ENCODE data around the gene SETD1A. TPM values are rescaled to one million over a fixed set of nuclear protein-coding genes. Genes with fewer than 3 reads are reported as not detected.

SETD1A gene
- polyA plus RNA-seq, 1 donor (not counting 4 experiments of a cell fraction or from before 2014, with no cell fraction given): 1.1 TPM

- DNase-seq (ENCODE audit: low read depth, low spot score): no peak
- Histone ChIP-seq H3K9me1 (ENCODE audit: control insufficient read depth, extremely low read depth, insufficient read depth, low read length) (no peaks in the 10 kb centered on the region), H3K27me3 (ENCODE audit: control insufficient read depth, extremely low read depth, insufficient read depth, low read length) (no peaks in the 10 kb centered on the region), H3K36me3 (ENCODE audit: control insufficient read depth in 2 of 2, extremely low read depth in 1 of 2, insufficient read depth in 2 of 2, low read length in 2 of 2) (no peaks in the 10 kb centered on the region), H2AFZ (ENCODE audit: control insufficient read depth, low read length) (no peak overlapping the region), H3K9me3 (ENCODE audit: control insufficient read depth, low read depth, low read length) (no peaks in the 10 kb centered on the region), H3K4me2 (ENCODE audit: control insufficient read depth, extremely low read depth, insufficient read depth, low read depth, low read length) (no peak overlapping the region), H3K9ac (ENCODE audit: control insufficient read depth, extremely low read depth, insufficient read depth, low read length) (no peak overlapping the region), H4K20me1 (ENCODE audit: control insufficient read depth, extremely low read depth, insufficient read depth, low read length) (no peaks in the 10 kb centered on the region), H3K4me3 (ENCODE audit: control insufficient read depth in 2 of 3, extremely low read depth in 1 of 3, insufficient read depth in 2 of 3, low read depth in 1 of 3, low read length in 3 of 3) (no peak overlapping the region), H3K79me2 (ENCODE audit: control insufficient read depth, insufficient read depth, low read length) (no peaks in the 10 kb centered on the region), H3K4me1 (ENCODE audit: control insufficient read depth, extremely low read depth, insufficient read depth, low read length) (no peaks in the 10 kb centered on the region), H3K27ac (ENCODE audit: control insufficient read depth, insufficient read depth, low read length) (no peak overlapping the region)
- TF ChIP-seq EZH2 (IDR thresholded peaks at IDR 0.05; ENCODE audit: low read length): no peak
- TF ChIP-seq, protein P1, sequence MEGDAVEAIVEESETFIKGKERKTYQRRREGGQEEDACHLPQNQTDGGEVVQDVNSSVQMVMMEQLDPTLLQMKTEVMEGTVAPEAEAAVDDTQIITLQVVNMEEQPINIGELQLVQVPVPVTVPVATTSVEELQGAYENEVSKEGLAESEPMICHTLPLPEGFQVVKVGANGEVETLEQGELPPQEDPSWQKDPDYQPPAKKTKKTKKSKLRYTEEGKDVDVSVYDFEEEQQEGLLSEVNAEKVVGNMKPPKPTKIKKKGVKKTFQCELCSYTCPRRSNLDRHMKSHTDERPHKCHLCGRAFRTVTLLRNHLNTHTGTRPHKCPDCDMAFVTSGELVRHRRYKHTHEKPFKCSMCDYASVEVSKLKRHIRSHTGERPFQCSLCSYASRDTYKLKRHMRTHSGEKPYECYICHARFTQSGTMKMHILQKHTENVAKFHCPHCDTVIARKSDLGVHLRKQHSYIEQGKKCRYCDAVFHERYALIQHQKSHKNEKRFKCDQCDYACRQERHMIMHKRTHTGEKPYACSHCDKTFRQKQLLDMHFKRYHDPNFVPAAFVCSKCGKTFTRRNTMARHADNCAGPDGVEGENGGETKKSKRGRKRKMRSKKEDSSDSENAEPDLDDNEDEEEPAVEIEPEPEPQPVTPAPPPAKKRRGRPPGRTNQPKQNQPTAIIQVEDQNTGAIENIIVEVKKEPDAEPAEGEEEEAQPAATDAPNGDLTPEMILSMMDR (optimal IDR thresholded peaks at IDR 0.05 in 1 of 3, IDR thresholded peaks at IDR 0.05 in 1 of 3, conservative IDR thresholded peaks at IDR 0.05 in 1 of 3; ENCODE audit: extremely low read depth in 1 of 3, insufficient read depth in 2 of 3, low read length in 3 of 3): no peak
- no peak for FAIRE-seq
- dilution Hi-C loops (cut with MboI; ENCODE audit: extremely low pct_ligation_motif_present, low sequenced_read_pairs): no loop called here
Measured at GRCh38 chr16:31023252-31023602, 65.7 kb downstream of the SETD1A start.

DNA sequence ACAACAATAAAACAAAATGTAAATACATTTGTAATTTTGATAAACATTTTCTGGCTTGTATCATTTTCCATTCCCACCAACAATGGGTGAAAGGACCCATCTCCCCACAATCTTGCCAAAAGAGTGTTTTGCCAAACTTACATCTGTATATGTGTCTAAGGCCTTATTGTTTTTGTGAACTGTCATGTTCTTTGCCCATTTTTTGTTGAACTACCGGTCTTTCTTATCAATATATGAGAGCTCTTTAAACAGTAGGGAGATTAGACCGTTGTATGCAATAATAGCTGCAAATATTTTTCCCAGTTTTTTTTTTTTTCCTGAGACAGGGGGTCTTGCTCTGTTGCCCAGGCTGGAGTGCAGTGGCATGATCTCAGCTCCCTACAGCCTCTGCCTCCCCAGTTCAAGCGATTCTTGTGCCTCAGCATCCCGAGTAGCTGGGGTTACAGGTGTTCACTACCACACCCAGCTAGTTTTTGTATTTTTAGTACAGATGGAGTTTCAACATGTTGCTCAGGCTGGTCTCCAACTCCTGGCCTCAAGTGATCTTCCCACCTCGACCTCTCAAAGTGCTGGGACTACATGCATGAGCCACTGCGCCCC is 66.2 kb downstream of the SETD1A start:
- no peak overlapping the region for H3K4me3 ChIP-seq (ENCODE audit: control insufficient read depth in 2 of 3, extremely low read depth in 1 of 3, insufficient read depth in 2 of 3, low read depth in 1 of 3, low read length in 3 of 3)
- no peaks in the 10 kb centered on the region for H3K27me3 ChIP-seq (ENCODE audit: control insufficient read depth, extremely low read depth, insufficient read depth, low read length)
- TF ChIP-seq, protein P1 (optimal IDR thresholded peaks at IDR 0.05 in 1 of 3, IDR thresholded peaks at IDR 0.05 in 1 of 3, conservative IDR thresholded peaks at IDR 0.05 in 1 of 3; ENCODE audit: extremely low read depth in 1 of 3, insufficient read depth in 2 of 3, low read length in 3 of 3): no peak
- no peak for TF ChIP-seq EZH2 (IDR thresholded peaks at IDR 0.05; ENCODE audit: low read length)
- FAIRE-seq (no peak), DNase-seq (ENCODE audit: low read depth, low spot score) (no peak)
- H2AFZ ChIP-seq (ENCODE audit: control insufficient read depth, low read length): no peak overlapping the region
- H3K9me1 ChIP-seq (ENCODE audit: control insufficient read depth, extremely low read depth, insufficient read depth, low read length): no peaks in the 10 kb centered on the region
- no peaks in the 10 kb centered on the region for H3K9me3 ChIP-seq (ENCODE audit: control insufficient read depth, low read depth, low read length)
- no peaks in the 10 kb centered on the region for H3K4me1 ChIP-seq (ENCODE audit: control insufficient read depth, extremely low read depth, insufficient read depth, low read length)
- H3K36me3 ChIP-seq (ENCODE audit: control insufficient read depth in 2 of 2, extremely low read depth in 1 of 2, insufficient read depth in 2 of 2, low read length in 2 of 2): no peaks in the 10 kb centered on the region
- no peak overlapping the region for H3K9ac ChIP-seq (ENCODE audit: control insufficient read depth, extremely low read depth, insufficient read depth, low read length)
- no peak overlapping the region for H3K27ac ChIP-seq (ENCODE audit: control insufficient read depth, insufficient read depth, low read length)
- no peak overlapping the region for H3K4me2 ChIP-seq (ENCODE audit: control insufficient read depth, extremely low read depth, insufficient read depth, low read depth, low read length)
- dilution Hi-C loops (cut with MboI; ENCODE audit: extremely low pct_ligation_motif_present, low sequenced_read_pairs): no loop called here
- no peaks in the 10 kb centered on the region for H4K20me1 ChIP-seq (ENCODE audit: control insufficient read depth, extremely low read depth, insufficient read depth, low read length)
- H3K79me2 ChIP-seq (ENCODE audit: control insufficient read depth, insufficient read depth, low read length): no peaks in the 10 kb centered on the region

All from keratinocyte (primary cell).